Neutrophil (primary cell): ENCODE measurements around the gene NRXN3.

Source experiments
- H3K27ac ChIP-seq: fragments of 200-600 bp; sonication (generic); 2 replicates; pipeline ENCODE4 v1.5.1; 2016; ENCODE audit warnings: mild to moderate bottlenecking, moderate library complexity
- H3K27me3 ChIP-seq: fragments of 200-600 bp; sonication (generic); 2 replicates; pipeline ENCODE4 v1.6.0; 2016; ENCODE audit warnings: mild to moderate bottlenecking
- H3K36me3 ChIP-seq: fragments of 200-600 bp; sonication (generic); 2 replicates; pipeline ENCODE4 v1.5.1; 2017
- H3K4me1 ChIP-seq, 2 experiments: fragments of 200-600 bp in 1 of 2; sonication (generic) in 1 of 2; 1 replicate in 1 of 2; 2 replicates in 1 of 2; pipeline versions ENCODE4 v1.5.1 to v1.6.1; 2013 to 2016; ENCODE audit warnings: low read depth in 1 of 2, low read length in 1 of 2, mild to moderate bottlenecking in 1 of 2, moderate library complexity in 1 of 2; ENCODE audit not compliant: control insufficient read depth in 1 of 2, insufficient read depth in 1 of 2
- H3K4me3 ChIP-seq, 2 experiments: fragments of 200-600 bp in 1 of 2; sonication (generic) in 1 of 2; 1 replicate in 1 of 2; 2 replicates in 1 of 2; pipeline ENCODE4 v1.5.1; 2013 to 2016; ENCODE audit warnings: low read depth in 1 of 2, low read length in 1 of 2, mild to moderate bottlenecking in 1 of 2, moderate library complexity in 1 of 2
- H3K9me3 ChIP-seq: fragments of 200-600 bp; sonication (generic); 2 replicates; pipeline ENCODE4 v1.5.1; 2016
- CTCF ChIP-seq: fragments of 200-600 bp; sonication (generic); IDR thresholded peaks from 2 replicates; pipeline ENCODE4 v1.5.1; 2016; ENCODE audit warnings: antibody characterized with exemption

NRXN3 gene

GRCh38 chr14:79627058-79627457, 1456.9 kb downstream of the NRXN3 start:
- TF ChIP-seq CTCF, result no peak
- Histone ChIP-seq H3K4me3 (no peak overlapping the region), H3K36me3 (no peaks in the 10 kb centered on the region), H3K27ac (no peak overlapping the region), H3K9me3 (no peaks in the 10 kb centered on the region), H3K27me3 (no peaks in the 10 kb centered on the region), H3K4me1 (no peaks in the 10 kb centered on the region)

- no peaks in the 10 kb centered on the region for H3K27me3 ChIP-seq
- H3K27ac ChIP-seq, result no peak overlapping the region
- no peaks in the 10 kb centered on the region for H3K36me3 ChIP-seq
- no peaks in the 10 kb centered on the region for H3K4me1 ChIP-seq
- TF ChIP-seq CTCF, result no peak
- H3K9me3 ChIP-seq, result no peaks in the 10 kb centered on the region
- no peak overlapping the region for H3K4me3 ChIP-seq
Measured at GRCh38 chr14:79629411-79630287, 1459.5 kb downstream of the NRXN3 start.

GRCh38 chr14:79630288-79630960, 1460.3 kb downstream of the NRXN3 start:
- TF ChIP-seq CTCF, result no peak

GRCh38 chr14:79631276-79631675, 1461.1 kb downstream of the NRXN3 start:
- H3K9me3 ChIP-seq, result no peaks in the 10 kb centered on the region
- no peaks in the 10 kb centered on the region for H3K4me1 ChIP-seq
- H3K4me3 ChIP-seq, result no peak overlapping the region
- TF ChIP-seq CTCF, result no peak
- H3K36me3 ChIP-seq, result no peaks in the 10 kb centered on the region
- no peak overlapping the region for H3K27ac ChIP-seq
- no peaks in the 10 kb centered on the region for H3K27me3 ChIP-seq

More at GRCh38 chr14:79630288-79630960, 1460.3 kb downstream of the NRXN3 start:
- no peaks in the 10 kb centered on the region for H3K4me1 ChIP-seq
- H3K9me3 ChIP-seq, result no peaks in the 10 kb centered on the region
- no peak overlapping the region for H3K27ac ChIP-seq
- no peaks in the 10 kb centered on the region for H3K27me3 ChIP-seq
- no peak overlapping the region for H3K4me3 ChIP-seq
- no peaks in the 10 kb centered on the region for H3K36me3 ChIP-seq

GRCh38 chr14:79638672-79639266, 1468.6 kb downstream of the NRXN3 start:
- no peak for TF ChIP-seq CTCF
- H3K36me3 ChIP-seq, result no peaks in the 10 kb centered on the region
- H3K4me1 ChIP-seq, result no peaks in the 10 kb centered on the region
- no peaks in the 10 kb centered on the region for H3K9me3 ChIP-seq
- H3K4me3 ChIP-seq, result no peak overlapping the region
- H3K27ac ChIP-seq, result no peak overlapping the region
- no peaks in the 10 kb centered on the region for H3K27me3 ChIP-seq
